SK-N-MC (cell line): ENCODE measurements around the gene PBX1.

Source experiments
- EZH2 ChIP-seq: fragments of 200-600 bp; sonication (generic); IDR thresholded peaks from one replicate; pipeline ENCODE4 v1.6.1; 2017; ENCODE audit warnings: antibody characterized with exemption
- FOXP2 ChIP-seq: optimal IDR thresholded peaks from 2 replicates; pipeline ENCODE3; 2011; ENCODE audit warnings: mild to moderate bottlenecking, moderate library complexity; ENCODE audit not compliant: insufficient read depth; ENCODE audit errors: extremely low read length, control extremely low read depth
- POLR2AphosphoS5 ChIP-seq: IDR thresholded peaks from 2 replicates; pipeline ENCODE4 v1.6.1; 2012; ENCODE audit warnings: mild to moderate bottlenecking, low read depth, low read length, borderline replicate concordance

GRCh38 chr1:164645921-164646320, 86.9 kb downstream of the PBX1 start:
- TF ChIP-seq EZH2 = no peak
- TF ChIP-seq POLR2AphosphoS5 = no peak
- TF ChIP-seq FOXP2 = no peak
